ENCODE measurements around the gene CDC23. TPM values are rescaled to one million over a fixed set of nuclear protein-coding genes. Genes with fewer than 3 reads are reported as not detected.

Gene CDC23
- total RNA-seq, 1 donor from 2014 or later = 38.8 TPM

GRCh38 chr5:138140268-138140667, 72.9 kb downstream of the CDC23 start:
- peak; percentile 28 for DNase-seq (ENCODE audit: low spot score)

DNA sequence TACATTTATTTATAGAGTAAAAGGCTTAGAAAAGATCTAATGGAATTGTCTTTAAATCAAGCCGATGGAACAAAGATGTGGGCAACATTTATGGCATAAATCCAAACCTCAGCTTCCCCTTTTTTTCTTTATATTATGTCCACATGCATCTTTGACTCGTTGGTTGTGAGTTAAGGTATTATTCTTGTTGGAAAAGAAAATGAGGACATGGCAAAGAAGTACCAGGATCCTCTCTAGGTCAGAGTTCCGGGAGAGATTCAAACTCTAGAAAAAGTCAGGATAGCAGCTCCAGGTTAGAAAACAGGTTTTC, 73.4 kb downstream of the CDC23 start:
- no peak for DNase-seq (ENCODE audit: low spot score)

GRCh38 chr5:138138949-138139780, 74.0 kb downstream of the CDC23 start, which contains the start of gene NME5:
Gene NME5 (minus strand): TSS chr5:138139428. CDS start chr5:138138780, 648 bp downstream.
- DNase-seq (ENCODE audit: low spot score) = peak; percentile 64

Other genes with a start within 250 kb of the CDC23 start
- 91.5 TPM for gene FAM13B, start 180.2 kb downstream of the CDC23 start, total RNA-seq (ENCODE audit: insufficient read depth, low replicate concordance)
- 7.2 TPM for gene WNT8A, start 129.3 kb downstream of the CDC23 start, total RNA-seq (ENCODE audit: insufficient read depth, low replicate concordance)
- gene NME5, start 73.9 kb downstream of the CDC23 start, total RNA-seq (ENCODE audit: insufficient read depth, low replicate concordance) = not detected
- 19.3 TPM for gene BRD8, start 34.7 kb downstream of the CDC23 start, total RNA-seq (ENCODE audit: insufficient read depth, low replicate concordance)
- 6.0 TPM for gene KIF20A, start 34.2 kb downstream of the CDC23 start, total RNA-seq (ENCODE audit: insufficient read depth, low replicate concordance)
- 0.96 TPM for gene GFRA3, start 61.3 kb upstream of the CDC23 start, total RNA-seq (ENCODE audit: insufficient read depth, low replicate concordance)
- gene CDC25C, start 118.5 kb upstream of the CDC23 start, total RNA-seq (ENCODE audit: insufficient read depth, low replicate concordance) = 2.2 TPM
- 23.8 TPM for gene FAM53C, start 124.9 kb upstream of the CDC23 start, total RNA-seq (ENCODE audit: insufficient read depth, low replicate concordance)
- gene KDM3B, start 139.4 kb upstream of the CDC23 start, total RNA-seq (ENCODE audit: insufficient read depth, low replicate concordance) = 48.2 TPM
- 1.4 TPM for gene REEP2, start 225.7 kb upstream of the CDC23 start, total RNA-seq (ENCODE audit: insufficient read depth, low replicate concordance)